ENCODE results near the gene OR52J3. TPM values are rescaled to one million over a fixed set of nuclear protein-coding genes. Genes with fewer than 3 reads are reported as not detected.
A peak's percentile ranks its signal among the peaks of the same experiment; 100 is the strongest.
"Not testable (repeated sequence)": the region's sequence is repeated elsewhere in the genome, so short reads cannot be mapped to it uniquely, and the experiment has no call there.

Gene OR52J3
- not detected for polyA plus RNA-seq (2013, experiment 1 of 2; ENCODE audit: insufficient read length)
- not detected for polyA plus RNA-seq (2013, experiment 2 of 2; ENCODE audit: insufficient read length)

- DNase-seq, result no peak
Observed at GRCh38 chr11:5046226-5046625, at the start of gene OR52J3. TSS of gene OR52J3 (plus strand) at chr11:5046526. CDS start at chr11:5046526, 0 bp downstream.

- DNase-seq, result peak; percentile 46
Observed at GRCh38 chr11:5004424-5005274, 41.7 kb upstream of the OR52J3 start.

- DNase-seq, result no peak
Observed at GRCh38 chr11:5007561-5007960, 38.8 kb upstream of the OR52J3 start.

- DNase-seq, result no peak
Observed at GRCh38 chr11:5011254-5011653, 35.1 kb upstream of the OR52J3 start.

GRCh38 chr11:5013012-5013411 is 33.3 kb upstream of the OR52J3 start:
- no peak for DNase-seq

GRCh38 chr11:5021996-5022395 is 24.3 kb upstream of the OR52J3 start:
- no peak for DNase-seq

- no peak for DNase-seq
Observed at GRCh38 chr11:5036669-5037068, 9.7 kb upstream of the OR52J3 start.

- DNase-seq, result no peak
Observed at GRCh38 chr11:5037926-5038325, 8.4 kb upstream of the OR52J3 start.

- no peak for DNase-seq
Observed at GRCh38 chr11:5038341-5038740, 8.0 kb upstream of the OR52J3 start.

GRCh38 chr11:5040876-5041275 is 5.5 kb upstream of the OR52J3 start:
- DNase-seq, result no peak

- DNase-seq, result no peak
Observed at GRCh38 chr11:5042091-5042490, 4.2 kb upstream of the OR52J3 start.

- DNase-seq, result peak; percentile 42
Observed at GRCh38 chr11:5043380-5043779, 2.9 kb upstream of the OR52J3 start.

- DNase-seq, result no peak
Observed at GRCh38 chr11:5046754-5047330, 516 bp downstream of the OR52J3 start.

- DNase-seq, result not testable (repeated sequence)
Observed at GRCh38 chr11:5058679-5059078, 12.4 kb downstream of the OR52J3 start.

- no peak for DNase-seq
Observed at GRCh38 chr11:5059391-5059790, 13.1 kb downstream of the OR52J3 start, which contains the start of gene OR52E2. TSS of gene OR52E2 (minus strand) at chr11:5059627. CDS start at chr11:5059627, 0 bp downstream.

GRCh38 chr11:5065027-5065426 is 18.7 kb downstream of the OR52J3 start:
- no peak for DNase-seq

- DNase-seq, result no peak
Observed at GRCh38 chr11:5069272-5069671, 22.9 kb downstream of the OR52J3 start, which contains the start of gene OR52E1. TSS of gene OR52E1 (plus strand) at chr11:5069572.

- DNase-seq, result peak; percentile 1
Observed at GRCh38 chr11:5071799-5072198, 25.5 kb downstream of the OR52J3 start.

GRCh38 chr11:5081405-5081804 is 35.1 kb downstream of the OR52J3 start:
- DNase-seq, result no peak

- DNase-seq, result no peak
Observed at GRCh38 chr11:5083602-5084001, 37.3 kb downstream of the OR52J3 start.

GRCh38 chr11:5088556-5088955 is 42.2 kb downstream of the OR52J3 start:
- DNase-seq, result no peak

GRCh38 chr11:5090668-5091067 is 44.3 kb downstream of the OR52J3 start:
- DNase-seq, result no peak

GRCh38 chr11:5092821-5093585 is 46.7 kb downstream of the OR52J3 start:
- peak; percentile 6 for DNase-seq
